ENCODE data around the gene MRGPRF. TPM values are rescaled to one million over a fixed set of nuclear protein-coding genes. Genes with fewer than 3 reads are reported as not detected.

The MRGPRF gene
- total and polyA plus RNA-seq, 2 experiments from 2014 or later: 20.7 to 25.3 TPM

- Histone ChIP-seq H3K27me3 (replicated peaks; ENCODE audit: insufficient read depth) (no peaks in the 10 kb centered on the region), H3K4me1 (ENCODE audit: insufficient read depth) (peaks cover 10% of the 10 kb centered on the region), H3F3A (ENCODE audit: insufficient read depth) (no peaks in the 10 kb centered on the region), H3K27ac (no peak overlapping the region), H4K20me1 (ENCODE audit: insufficient read depth) (no peaks in the 10 kb centered on the region), H3K79me2 (ENCODE audit: insufficient read depth) (peaks cover 70% of the 10 kb centered on the region), H3K36me3 (ENCODE audit: low read depth) (no peaks in the 10 kb centered on the region), H3K4me3 (no peak overlapping the region), H3K9me2 (ENCODE audit: insufficient read depth) (no peaks in the 10 kb centered on the region), H3K4me2 (ENCODE audit: unreplicated experiment) (no peak overlapping the region), H3K9me3 (ENCODE audit: low read depth) (no peaks in the 10 kb centered on the region), H3K9ac (no peak overlapping the region; the same call in 1 of the 2 replicates), H2AFZ (no peak overlapping the region)
- in situ Hi-C loops (cut with MboI): no loop called here
- TF ChIP-seq EZH2phosphoT487 (IDR thresholded peaks at IDR 0.05; ENCODE audit: insufficient read depth, low read depth) (no peak), EZH2 (IDR thresholded peaks at IDR 0.05; ENCODE audit: insufficient read depth, poor library complexity, severe bottlenecking) (no peak)
- WGBS, 2 experiments (ENCODE audit: low coverage in 1 of 2, low lambda C conversion rate in 2 of 2, missing lambda C conversion rate in 2 of 2): 84 to 85% methylated on average over 20 of the region's 20 CpGs
- peak; percentile 8 for DNase-seq
These were observed 38.6 kb upstream of the MRGPRF start for GRCh38 chr11:69051381-69052342.

- no peaks in the 10 kb centered on the region for H3K27me3 ChIP-seq (replicated peaks; ENCODE audit: insufficient read depth)
- no peaks in the 10 kb centered on the region for H4K20me1 ChIP-seq (ENCODE audit: insufficient read depth)
- H3K4me2 ChIP-seq (ENCODE audit: unreplicated experiment): no peak overlapping the region
- H3K4me3 ChIP-seq: no peak overlapping the region
- peaks cover 10% of the 10 kb centered on the region for H3K4me1 ChIP-seq (ENCODE audit: insufficient read depth)
- H3K36me3 ChIP-seq (ENCODE audit: low read depth): no peaks in the 10 kb centered on the region
- no peaks in the 10 kb centered on the region for H3F3A ChIP-seq (ENCODE audit: insufficient read depth)
- no peak overlapping the region for H2AFZ ChIP-seq
- H3K9me2 ChIP-seq (ENCODE audit: insufficient read depth): no peaks in the 10 kb centered on the region
- no peak overlapping the region for H3K27ac ChIP-seq
- WGBS, 2 experiments (ENCODE audit: low coverage in 1 of 2, low lambda C conversion rate in 2 of 2, missing lambda C conversion rate in 2 of 2): 79 to 80% methylated on average over 18 of the region's 18 CpGs
- DNase-seq: no peak
- no peak overlapping the region for H3K9ac ChIP-seq
- H3K79me2 ChIP-seq (ENCODE audit: insufficient read depth): peaks cover 63% of the 10 kb centered on the region
- no peaks in the 10 kb centered on the region for H3K9me3 ChIP-seq (ENCODE audit: low read depth)
- TF ChIP-seq EZH2phosphoT487 (IDR thresholded peaks at IDR 0.05; ENCODE audit: insufficient read depth, low read depth) (no peak), EZH2 (IDR thresholded peaks at IDR 0.05; ENCODE audit: insufficient read depth, poor library complexity, severe bottlenecking) (no peak)
- in situ Hi-C loops (cut with MboI): no loop called here
These were observed 37.7 kb upstream of the MRGPRF start for GRCh38 chr11:69050592-69051380.

DNA sequence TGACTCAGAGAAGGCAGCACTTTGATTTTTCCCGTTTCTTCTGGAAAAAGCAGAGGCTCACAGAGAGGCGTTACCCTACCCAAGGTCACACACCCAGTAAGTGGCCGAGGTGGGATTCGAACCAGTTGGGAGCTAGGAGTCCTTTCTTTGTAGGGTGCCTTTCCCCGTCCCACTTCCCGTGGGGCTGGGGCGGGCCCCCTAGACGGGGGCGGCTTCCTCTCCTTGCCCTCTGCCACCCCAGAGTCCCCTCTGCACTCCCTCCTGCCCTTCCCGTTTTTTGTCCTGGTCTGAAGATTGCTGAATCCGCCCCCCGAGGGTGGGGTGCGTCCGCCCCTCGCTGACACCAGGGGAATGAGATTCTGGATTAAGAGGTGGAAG lies 36.4 kb upstream of the MRGPRF start:
- H3F3A ChIP-seq (ENCODE audit: insufficient read depth): peaks cover 7% of the 10 kb centered on the region
- no peaks in the 10 kb centered on the region for H3K36me3 ChIP-seq (ENCODE audit: low read depth)
- peak overlapping the region; percentile 84 for H3K4me3 ChIP-seq
- peak overlapping the region; percentile 82 for H3K4me2 ChIP-seq (ENCODE audit: unreplicated experiment)
- H4K20me1 ChIP-seq (ENCODE audit: insufficient read depth): no peaks in the 10 kb centered on the region
- no peak for DNase-seq
- peak overlapping the region; percentile 95 for H3K9ac ChIP-seq
- peak overlapping the region; percentile 93 for H2AFZ ChIP-seq
- H3K79me2 ChIP-seq (ENCODE audit: insufficient read depth): peaks cover 56% of the 10 kb centered on the region
- no peak overlapping the region for H3K27ac ChIP-seq
- in situ Hi-C loops (cut with MboI): no loop called here
- peaks cover 14% of the 10 kb centered on the region for H3K4me1 ChIP-seq (ENCODE audit: insufficient read depth)
- no peak for TF ChIP-seq EZH2 (IDR thresholded peaks at IDR 0.05; ENCODE audit: insufficient read depth, poor library complexity, severe bottlenecking)
- no peak for TF ChIP-seq EZH2phosphoT487 (IDR thresholded peaks at IDR 0.05; ENCODE audit: insufficient read depth, low read depth)
- no peaks in the 10 kb centered on the region for H3K9me3 ChIP-seq (ENCODE audit: low read depth)
- H3K27me3 ChIP-seq (replicated peaks; ENCODE audit: insufficient read depth): no peaks in the 10 kb centered on the region
- H3K9me2 ChIP-seq (ENCODE audit: insufficient read depth): no peaks in the 10 kb centered on the region
- WGBS, 2 experiments (ENCODE audit: low coverage in 1 of 2, low lambda C conversion rate in 2 of 2, missing lambda C conversion rate in 2 of 2): 4 to 6% methylated on average over 11 to 15 of the region's 15 CpGs

DNA sequence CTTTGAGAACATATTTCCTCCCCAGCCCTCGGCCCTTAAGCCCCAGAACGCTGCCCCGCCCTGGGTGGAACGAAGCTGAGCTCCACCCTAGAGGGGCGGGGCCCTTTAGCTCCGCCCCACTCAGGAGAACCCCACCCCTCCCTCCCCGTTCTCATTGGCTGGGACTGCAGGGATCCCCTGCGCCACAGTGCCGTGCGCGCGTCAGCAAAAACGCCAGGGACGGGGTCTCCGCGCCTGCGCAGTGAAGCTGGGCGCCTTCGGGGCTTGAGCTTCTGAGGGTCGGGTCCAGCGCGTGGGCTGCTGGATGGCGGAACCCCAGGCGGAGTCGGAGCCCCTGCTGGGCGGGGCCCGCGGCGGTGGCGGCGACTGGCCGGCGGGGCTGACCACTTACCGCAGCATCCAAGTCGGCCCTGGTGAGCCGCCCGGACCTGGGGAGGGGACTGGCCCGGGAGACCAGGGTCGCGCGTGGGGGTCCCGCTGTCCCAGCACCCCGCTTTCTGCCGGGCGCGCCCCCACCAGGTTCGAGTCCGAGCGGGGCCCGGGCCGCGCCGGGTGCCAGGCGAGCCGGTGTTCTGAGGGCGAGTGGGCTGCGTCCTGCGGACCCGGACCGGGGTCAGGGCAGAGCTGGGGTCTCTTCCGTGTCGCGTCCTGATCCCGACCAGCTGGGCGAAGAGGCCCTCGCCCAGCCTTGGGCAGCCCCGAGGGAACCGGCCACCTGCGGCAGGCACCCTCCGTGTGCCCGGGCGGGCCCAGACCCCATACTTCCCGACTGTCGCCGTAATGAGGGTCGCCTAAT lies 35.8 kb upstream of the MRGPRF start, which contains the start of gene TPCN2:
TSS of gene TPCN2 (plus strand) at position 239 of the 796 bp plus-strand sequence. CDS start at position 305, 66 bp downstream.
- H3K27ac ChIP-seq: peak within 1 kb of the TSS; percentile 42
- peak within 1 kb of the TSS; percentile 95 for H3K9ac ChIP-seq
- no peaks in the 10 kb centered on the region for H3K36me3 ChIP-seq (ENCODE audit: low read depth)
- peaks cover 8% of the 10 kb centered on the region for H3F3A ChIP-seq (ENCODE audit: insufficient read depth)
- H3K27me3 ChIP-seq (replicated peaks; ENCODE audit: insufficient read depth): no peaks in the 10 kb centered on the region
- 1 to 3% methylated on average over 36 to 61 of the region's 76 CpGs for WGBS, 2 experiments (ENCODE audit: low coverage in 1 of 2, low lambda C conversion rate in 2 of 2, missing lambda C conversion rate in 2 of 2)
- H3K4me1 ChIP-seq (ENCODE audit: insufficient read depth): peaks cover 16% of the 10 kb centered on the region
- peak within 1 kb of the TSS; percentile 93 for H2AFZ ChIP-seq
- peaks cover 50% of the 10 kb centered on the region for H3K79me2 ChIP-seq (ENCODE audit: insufficient read depth)
- no peaks in the 10 kb centered on the region for H3K9me2 ChIP-seq (ENCODE audit: insufficient read depth)
- DNase-seq: peak; percentile 95
- peak within 1 kb of the TSS; percentile 82 for H3K4me2 ChIP-seq (ENCODE audit: unreplicated experiment)
- TF ChIP-seq EZH2 (IDR thresholded peaks at IDR 0.05; ENCODE audit: insufficient read depth, poor library complexity, severe bottlenecking): no peak
- TF ChIP-seq EZH2phosphoT487 (IDR thresholded peaks at IDR 0.05; ENCODE audit: insufficient read depth, low read depth): no peak
- peak within 1 kb of the TSS; percentile 84 for H3K4me3 ChIP-seq
- H3K9me3 ChIP-seq (ENCODE audit: low read depth): no peaks in the 10 kb centered on the region
- no peaks in the 10 kb centered on the region for H4K20me1 ChIP-seq (ENCODE audit: insufficient read depth)
- in situ Hi-C loops (cut with MboI): no loop called here

Data from GM23248 (cell line).